ENCODE results near the gene KCNQ4.

DNA sequence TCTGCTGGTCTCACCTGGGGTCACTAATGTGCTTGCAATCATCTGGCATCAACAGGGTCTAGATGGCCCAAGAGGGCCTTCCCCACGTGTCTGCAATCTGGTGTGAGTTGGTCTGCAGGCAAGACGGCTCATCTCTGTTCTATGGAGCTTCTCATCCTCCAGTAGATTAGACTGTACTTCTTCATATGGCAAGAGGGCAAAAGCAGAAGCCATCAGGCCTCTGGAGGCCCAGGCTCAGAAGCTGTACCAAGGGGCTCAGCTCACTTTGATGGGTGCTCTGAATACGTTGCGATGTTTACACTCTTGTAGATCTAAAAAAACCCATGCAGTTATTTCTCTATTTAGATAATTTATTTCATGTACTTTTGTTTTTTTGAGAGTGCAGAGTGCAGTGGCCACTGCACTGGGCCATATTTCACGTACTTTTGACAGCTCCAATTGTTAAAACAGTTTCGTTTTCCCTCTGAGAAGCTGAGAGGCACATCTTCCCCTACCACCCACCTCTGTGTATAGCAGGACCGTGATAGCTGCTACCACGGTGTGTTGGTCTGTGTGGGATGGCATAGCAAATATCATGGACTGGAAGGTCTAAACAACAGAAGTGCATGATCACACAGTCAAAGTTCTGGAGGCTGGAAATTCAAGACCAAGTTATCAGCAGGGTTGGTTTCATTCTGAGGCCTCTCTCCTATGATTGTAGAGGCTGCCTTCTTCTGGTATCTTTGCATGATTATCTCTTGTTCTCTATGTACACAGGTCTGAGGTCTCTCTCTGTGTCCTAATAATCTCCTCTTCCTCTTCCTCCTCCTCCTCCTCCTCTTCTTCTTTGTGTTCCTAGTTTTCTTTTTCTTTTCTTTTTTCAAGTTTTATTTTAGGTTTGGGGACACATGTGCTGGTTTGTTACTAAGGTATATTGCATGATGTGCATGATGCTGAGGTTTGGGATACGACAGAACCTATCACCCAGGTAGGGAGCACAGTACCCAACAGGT is 61.6 kb downstream of the KCNQ4 start:
- TF ChIP-seq, protein P1, sequence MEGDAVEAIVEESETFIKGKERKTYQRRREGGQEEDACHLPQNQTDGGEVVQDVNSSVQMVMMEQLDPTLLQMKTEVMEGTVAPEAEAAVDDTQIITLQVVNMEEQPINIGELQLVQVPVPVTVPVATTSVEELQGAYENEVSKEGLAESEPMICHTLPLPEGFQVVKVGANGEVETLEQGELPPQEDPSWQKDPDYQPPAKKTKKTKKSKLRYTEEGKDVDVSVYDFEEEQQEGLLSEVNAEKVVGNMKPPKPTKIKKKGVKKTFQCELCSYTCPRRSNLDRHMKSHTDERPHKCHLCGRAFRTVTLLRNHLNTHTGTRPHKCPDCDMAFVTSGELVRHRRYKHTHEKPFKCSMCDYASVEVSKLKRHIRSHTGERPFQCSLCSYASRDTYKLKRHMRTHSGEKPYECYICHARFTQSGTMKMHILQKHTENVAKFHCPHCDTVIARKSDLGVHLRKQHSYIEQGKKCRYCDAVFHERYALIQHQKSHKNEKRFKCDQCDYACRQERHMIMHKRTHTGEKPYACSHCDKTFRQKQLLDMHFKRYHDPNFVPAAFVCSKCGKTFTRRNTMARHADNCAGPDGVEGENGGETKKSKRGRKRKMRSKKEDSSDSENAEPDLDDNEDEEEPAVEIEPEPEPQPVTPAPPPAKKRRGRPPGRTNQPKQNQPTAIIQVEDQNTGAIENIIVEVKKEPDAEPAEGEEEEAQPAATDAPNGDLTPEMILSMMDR (IDR thresholded peaks at IDR 0.05): no peak
- no peak for TF ChIP-seq EZH2 (IDR thresholded peaks at IDR 0.05; ENCODE audit: borderline replicate concordance, insufficient read depth, low read depth, low read length, poor library complexity, severe bottlenecking)

Measured in B cell (primary cell).